Stimulated activated CD8-positive, alpha-beta memory T cell treated with anti-CD3 and anti-CD28 coated beads, Interleukin-7, amount 100 ng/mL, for 4 hours (primary cell): Measurements from ENCODE around the gene RAB3IL1.
A peak's percentile ranks its signal among the peaks of the same experiment; 100 is the strongest.
"Not testable (repeated sequence)": the region's sequence is repeated elsewhere in the genome, so short reads cannot be mapped to it uniquely, and the experiment has no call there.

Experiments used
- DNase-seq, 2 donors: peaks; one replicate each; pipeline ENCODE4 v3.0.0-alpha.2; 2020; ENCODE audit warnings: low read depth in 2 of 2

Gene RAB3IL1, protein sequence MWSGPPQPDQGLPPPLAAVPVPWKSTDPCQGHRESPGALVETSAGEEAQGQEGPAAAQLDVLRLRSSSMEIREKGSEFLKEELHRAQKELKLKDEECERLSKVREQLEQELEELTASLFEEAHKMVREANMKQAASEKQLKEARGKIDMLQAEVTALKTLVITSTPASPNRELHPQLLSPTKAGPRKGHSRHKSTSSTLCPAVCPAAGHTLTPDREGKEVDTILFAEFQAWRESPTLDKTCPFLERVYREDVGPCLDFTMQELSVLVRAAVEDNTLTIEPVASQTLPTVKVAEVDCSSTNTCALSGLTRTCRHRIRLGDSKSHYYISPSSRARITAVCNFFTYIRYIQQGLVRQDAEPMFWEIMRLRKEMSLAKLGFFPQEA

DNA sequence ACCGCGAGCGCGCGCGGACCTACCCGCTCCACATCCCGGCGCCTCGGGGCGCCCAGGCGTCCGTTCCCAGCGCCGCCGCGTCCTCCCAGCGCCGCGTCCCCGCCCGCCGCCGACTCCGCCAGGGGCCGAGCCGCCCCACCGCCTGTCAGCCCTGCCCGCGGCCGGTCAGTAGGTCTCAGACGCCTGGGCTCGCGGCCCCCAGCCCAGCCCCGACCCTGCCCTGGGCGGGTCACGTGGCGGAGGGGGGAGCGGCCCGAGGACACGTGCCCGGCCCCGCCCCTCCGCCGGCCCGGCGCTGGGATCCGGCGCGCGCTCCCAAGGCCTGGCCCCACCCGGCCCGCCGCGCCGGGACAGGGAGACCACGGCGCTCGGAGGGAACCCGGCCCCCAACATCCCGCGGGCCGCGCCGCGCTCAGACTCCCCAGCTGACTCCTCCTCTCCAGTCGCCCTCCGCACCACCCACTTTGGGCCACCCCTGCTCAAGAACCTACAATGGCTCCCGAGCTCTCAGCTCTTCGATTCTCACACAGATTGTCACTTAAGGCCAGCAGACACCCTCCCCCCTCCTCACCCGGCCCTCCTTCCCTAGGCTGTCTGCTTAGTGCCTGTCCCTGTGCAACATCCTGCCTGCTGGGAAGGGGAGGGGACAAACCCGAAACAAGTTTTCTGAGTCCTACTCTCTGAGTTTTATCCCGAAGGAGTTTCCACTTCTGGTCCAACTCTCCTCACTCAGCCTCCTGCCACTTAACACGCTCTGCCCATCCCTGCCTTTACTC lies at the start of gene RAB3IL1:
RAB3IL1 (minus strand) TSS at position 233 of the 776 bp plus-strand sequence; CDS start at position 34, 199 bp downstream.
- no peak for DNase-seq

DNA sequence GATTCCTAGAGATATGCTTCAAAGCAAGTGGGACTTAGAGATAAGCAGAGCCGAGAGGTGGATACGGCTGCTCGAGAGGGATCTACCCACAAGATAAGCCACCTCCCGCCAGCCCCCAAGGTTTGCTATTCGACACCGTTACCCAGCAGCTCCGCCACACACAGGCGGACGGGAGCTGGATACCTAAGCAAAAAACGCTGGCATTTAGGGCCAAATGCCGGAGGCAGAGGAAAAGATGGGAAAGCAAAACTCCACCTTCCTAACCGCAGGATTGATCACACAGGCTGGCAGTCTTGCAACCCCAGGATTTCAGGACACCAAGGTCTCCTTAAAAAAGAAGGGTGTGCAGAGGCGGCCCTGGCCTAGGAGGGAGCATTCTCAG lies 49.4 kb upstream of the RAB3IL1 start:
- DNase-seq: peak in 1 of 2 donors; percentile 25

DNA sequence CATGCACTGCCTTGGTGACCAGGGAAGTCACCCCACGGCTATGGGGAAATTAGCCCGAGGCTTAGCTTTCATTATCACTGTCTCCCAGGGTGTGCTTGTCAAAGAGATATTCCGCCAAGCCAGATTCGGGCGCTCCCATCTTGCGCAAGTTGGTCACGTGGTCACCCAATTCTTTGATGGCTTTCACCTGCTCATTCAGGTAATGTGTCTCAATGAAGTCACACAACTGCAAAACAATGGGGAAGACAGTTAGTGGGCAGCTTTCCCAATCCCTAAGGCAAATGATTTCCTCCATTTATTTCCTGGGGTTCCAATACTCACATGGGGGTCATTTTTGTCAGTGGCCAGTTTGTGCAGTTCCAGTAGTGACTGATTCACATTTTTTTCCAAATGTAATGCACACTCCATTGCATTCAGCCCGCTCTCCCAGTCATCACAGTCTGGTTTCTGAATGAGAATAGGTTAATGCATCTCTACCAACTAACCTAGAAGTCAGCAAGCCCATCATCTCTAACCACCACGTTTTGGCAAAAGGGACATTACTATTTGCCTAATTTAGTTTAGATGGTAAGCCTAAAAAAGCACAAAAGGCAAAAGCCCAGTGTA lies 47.4 kb upstream of the RAB3IL1 start:
- DNase-seq: not testable (repeated sequence)

DNA sequence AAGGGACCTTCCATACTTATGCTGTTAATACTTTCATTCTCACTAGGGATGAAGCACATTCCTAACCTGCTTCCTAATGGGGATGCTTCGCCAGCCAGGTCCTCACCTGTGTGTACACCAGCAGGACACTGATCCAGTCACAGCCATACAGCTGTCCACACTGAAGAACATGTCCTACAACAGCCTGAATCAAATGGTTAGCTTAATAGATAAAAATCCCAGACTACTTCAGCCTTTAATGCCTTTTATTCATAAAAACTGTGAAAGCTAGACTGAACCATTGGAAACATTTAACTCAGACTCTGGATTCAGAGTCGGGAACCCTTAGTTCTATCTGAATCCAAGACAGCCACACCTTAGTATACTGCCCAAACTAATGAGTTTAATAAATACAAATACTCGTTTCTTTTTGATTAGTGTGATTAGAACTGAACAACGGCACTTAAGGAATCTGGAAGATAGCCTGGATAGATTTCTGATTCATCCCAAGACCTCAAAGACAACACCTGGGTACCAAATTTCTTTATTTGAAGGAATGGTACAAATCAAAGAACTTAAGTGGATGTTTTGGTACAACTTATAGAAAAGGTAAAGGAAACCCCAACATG lies 46.8 kb upstream of the RAB3IL1 start:
- no peak for DNase-seq

DNA sequence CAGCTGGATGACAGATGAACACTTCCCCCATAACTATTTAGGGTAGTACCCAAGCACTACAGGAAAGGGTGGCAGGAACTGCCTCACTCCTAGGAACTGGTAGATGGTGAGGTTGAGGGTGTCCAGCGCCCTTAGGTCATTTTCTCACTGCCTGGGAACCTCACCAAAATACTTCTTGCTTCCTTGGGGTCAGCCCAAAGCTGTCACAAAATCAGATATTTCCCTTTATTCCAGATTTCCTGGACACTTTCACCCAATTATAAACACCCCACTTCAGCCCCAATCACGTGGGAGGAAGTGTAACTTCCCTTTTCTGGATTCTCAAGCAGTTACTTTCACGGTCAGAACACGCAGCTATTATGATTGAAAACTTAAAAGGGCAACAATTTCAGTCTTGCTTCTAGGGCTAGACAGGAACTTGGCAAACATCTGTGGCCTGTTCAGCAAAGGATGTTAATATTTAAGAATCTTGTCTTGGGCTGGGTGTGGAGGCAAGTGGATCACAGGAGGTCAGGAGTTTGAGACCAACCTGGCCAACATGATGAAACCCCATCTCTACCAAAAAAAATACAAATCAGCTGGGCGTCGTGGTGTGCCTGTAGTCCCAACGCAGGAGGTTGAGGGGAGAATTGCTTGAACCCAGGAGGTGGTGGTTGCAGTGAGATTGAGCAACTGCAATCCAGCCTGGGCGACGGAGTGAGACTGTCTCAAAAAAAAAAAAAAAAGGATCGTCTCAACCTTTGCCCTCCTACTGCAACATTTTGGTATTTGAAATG lies 46.1 kb upstream of the RAB3IL1 start:
- no peak for DNase-seq

DNA sequence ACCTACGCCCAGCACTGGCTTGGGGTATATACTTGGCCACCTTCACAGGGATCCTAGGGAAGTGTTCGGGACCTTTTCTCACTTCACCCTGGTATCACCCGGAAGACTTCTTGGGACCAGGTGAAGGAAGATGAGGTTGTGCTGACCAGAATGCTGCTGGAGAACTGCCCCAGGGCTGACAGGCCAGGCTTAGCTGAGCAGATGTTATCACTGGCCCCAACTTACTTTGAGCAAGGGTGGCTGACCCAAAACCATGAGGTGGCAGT lies 45.6 kb upstream of the RAB3IL1 start:
- DNase-seq: no peak

DNA sequence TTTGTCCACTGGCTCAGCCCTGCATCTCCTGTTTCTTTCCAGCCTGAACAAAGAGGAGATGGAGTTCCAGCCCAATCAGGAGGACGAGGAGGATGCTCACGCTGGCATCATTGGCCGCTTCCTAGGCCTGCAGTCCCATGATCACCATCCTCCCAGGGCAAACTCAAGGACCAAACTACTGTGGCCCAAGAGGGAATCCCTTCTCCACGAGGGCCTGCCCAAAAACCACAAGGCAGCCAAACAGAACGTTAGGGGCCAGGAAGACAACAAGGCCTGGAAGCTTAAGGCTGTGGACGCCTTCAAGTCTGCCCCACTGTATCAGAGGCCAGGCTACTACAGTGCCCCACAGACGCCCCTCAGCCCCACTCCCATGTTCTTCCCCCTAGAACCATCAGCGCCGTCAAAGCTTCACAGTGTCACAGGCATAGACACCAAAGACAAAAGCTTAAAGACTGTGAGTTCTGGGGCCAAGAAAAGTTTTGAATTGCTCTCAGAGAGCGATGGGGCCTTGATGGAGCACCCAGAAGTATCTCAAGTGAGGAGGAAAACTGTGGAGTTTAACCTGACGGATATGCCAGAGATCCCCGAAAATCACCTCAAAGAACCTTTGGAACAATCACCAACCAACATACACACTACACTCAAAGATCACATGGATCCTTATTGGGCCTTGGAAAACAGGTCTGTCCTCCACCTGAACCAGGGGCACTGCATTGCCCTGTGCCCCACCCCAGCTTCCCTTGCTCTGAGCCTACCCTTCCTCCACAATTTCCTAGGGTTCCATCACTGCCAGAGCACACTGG lies 45.0 kb upstream of the RAB3IL1 start:
- no peak for DNase-seq

DNA sequence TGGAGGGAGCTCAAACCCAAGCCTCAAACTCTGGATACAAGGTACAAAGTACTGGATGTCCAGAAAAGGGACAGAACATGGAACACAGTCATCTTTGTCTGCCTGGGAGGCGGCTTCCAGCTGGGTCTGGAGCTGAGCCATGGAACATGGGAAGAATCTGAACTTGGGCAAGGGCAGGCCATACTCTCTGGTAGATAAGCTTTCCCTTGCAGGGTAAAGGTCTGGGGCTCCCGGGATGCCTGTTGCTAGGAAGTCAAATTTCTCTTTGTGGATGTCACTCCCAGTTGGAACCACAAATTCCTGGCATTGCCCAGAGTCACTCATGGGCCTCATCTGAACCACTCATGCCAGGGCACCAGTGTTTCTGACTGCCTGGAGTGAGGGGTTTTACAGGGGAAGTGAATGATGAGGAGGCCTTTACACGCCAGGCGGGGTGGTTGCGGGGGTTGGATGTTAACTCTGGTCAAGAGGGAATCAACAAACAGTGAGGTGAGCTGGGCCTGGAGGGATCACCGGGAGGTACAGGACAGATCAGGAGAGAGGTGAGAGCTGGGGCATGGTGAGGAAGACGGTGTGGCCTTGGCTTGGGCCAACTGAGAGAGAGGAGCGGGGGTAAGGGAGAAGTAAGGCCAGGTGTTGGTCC lies 44.3 kb upstream of the RAB3IL1 start:
- DNase-seq: no peak

DNA sequence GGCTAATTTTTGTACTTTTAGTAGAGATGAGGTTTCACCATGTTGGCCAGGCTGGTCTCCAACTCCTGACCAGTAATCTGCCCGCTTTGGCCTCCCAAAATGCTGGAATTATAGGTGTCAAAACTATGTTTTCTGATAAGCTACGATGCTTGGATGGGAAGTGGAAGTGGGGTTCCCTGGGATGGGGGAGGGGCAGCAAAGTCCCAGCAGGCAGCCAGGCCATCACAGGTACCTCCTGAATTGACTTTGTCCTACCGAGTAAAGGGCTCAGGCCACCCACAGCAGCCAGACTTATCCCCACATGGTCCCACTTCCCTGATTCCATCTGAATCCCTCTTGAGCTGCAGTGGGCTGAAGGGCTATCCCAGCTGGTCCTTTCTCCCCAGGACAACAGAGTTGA lies 43.2 kb upstream of the RAB3IL1 start:
- no peak for DNase-seq

DNA sequence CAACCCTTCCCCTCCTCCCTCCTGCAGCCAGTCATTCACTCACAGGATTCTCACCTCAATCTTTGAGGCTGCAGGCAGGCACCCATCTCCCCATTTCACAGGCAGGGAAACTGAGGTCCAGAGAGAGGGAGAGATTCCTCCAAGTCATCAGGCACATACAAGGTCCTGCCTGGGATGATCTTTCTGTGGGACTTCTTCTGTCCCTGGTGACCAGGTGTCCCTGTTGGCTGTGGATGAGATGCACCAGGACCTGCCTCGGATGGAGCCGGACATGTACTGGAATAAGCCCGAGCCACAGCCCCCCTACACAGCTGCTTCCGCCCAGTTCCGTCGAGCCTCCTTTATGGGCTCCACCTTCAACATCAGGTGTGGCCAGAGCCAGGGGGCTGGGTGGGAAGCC lies 42.3 kb upstream of the RAB3IL1 start:
- DNase-seq: no peak

DNA sequence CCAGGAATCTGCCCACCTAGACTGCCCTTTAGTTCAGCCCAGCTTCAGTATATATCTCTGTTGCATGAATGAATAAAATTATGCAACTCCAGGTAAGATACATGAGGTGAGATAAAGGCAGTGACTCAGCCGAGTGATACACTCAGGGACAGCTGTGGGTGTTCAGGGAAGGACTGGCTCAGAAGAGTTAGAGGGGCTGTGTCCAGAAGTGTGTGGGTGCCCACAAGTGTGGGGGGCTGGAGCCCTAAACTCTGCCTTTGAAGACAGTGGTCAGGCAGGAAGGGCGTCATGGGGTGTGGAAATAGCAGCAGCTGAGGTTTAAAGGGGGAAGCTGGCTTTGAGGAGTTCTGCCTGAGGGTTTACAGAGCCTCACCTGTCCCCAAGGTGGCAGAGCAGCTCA lies 41.7 kb upstream of the RAB3IL1 start:
- no peak for DNase-seq

DNA sequence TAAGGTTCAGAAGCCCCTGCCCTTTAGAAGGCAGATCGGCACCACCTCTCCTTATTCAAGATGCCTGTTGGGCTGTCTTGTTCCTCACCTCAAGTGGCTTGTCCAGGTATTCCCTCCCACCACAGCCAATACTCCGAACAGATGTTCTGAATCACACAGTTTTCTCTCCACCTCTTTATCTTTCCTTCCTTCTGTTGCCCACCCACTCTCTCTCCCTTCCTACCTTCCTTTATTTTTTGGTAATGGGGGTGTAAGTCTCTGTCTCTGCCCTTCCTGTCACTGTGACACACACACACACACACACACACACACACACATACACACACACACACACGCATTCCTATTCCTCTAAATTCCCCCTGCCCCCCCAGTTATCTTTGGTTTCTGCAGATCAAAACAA lies 41.2 kb upstream of the RAB3IL1 start:
- DNase-seq: no peak

DNA sequence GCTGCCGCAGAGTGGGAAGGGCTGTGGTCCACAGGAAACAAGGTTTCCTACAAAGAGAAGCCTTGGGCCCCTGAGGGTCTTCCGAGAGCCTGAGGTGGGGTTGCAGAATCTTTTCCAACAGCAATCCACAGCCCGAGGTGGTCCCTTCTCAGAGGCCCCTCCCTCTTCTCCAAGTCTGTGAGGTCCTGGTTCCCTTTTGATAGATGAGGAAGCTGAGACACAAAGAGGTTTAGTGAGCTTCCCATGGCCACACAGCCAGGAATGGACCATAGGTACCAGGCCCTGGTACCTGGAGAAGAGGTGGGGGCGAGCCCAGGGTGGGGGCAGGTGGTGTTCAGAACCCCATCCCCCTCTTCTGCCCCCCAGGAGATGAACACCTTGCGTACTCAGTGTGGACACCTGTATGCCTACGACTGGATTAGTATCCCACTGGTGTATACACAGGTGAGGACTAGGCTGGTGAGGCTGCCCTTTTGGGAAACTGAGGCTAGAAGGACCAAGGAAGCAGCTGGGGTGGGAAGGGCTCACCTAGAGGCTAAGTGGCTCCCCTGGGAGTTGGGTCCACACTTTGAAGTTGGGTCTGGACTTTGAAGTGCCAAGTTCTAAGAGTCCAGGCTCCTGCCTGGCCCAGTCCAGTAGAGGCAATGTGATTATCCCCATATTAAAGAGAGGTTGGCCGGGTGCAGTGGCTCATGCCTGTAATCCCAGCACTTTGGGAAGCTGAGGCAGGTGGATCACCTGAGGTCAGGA lies 39.8 kb upstream of the RAB3IL1 start:
- DNase-seq: no peak

DNA sequence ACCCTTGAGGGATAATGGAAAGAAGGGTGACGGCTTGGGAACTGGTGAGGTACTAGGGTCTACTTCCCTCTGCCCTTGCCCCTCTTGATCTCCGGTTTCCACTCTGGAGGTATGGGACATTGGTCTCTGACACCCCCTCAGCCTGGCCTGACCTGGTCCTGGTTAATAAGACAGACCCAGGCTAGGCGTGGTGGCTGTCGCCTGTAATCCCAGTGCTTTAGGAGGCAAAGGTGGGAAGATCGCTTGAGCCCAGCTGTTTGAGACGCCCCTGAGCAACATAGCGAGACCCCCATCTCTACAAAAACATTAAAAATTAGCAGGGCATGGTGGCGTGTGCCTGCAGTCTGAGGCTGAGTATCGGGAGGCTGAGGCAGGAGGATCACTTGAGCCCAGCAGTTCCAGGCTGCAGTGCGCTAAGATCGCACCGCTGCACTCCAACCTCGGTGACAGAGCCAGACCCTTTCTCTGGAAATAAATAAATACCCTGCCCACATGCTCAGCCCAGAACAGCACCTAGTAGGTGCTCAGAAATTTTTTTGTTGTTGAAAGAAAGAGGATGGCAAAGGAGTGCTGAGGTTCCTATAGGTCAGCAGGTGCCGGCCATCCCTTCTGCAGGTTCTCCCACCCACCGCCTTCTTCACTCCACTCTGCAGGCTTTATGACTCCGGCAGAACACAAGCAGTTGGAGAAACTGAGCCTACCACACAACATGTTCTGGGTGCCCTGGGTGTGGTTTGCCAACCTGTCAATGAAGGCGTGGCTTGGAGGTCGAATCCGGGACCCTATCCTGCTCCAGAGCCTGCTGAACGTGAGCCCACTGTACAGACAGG lies 39.0 kb upstream of the RAB3IL1 start:
- DNase-seq: no peak

DNA sequence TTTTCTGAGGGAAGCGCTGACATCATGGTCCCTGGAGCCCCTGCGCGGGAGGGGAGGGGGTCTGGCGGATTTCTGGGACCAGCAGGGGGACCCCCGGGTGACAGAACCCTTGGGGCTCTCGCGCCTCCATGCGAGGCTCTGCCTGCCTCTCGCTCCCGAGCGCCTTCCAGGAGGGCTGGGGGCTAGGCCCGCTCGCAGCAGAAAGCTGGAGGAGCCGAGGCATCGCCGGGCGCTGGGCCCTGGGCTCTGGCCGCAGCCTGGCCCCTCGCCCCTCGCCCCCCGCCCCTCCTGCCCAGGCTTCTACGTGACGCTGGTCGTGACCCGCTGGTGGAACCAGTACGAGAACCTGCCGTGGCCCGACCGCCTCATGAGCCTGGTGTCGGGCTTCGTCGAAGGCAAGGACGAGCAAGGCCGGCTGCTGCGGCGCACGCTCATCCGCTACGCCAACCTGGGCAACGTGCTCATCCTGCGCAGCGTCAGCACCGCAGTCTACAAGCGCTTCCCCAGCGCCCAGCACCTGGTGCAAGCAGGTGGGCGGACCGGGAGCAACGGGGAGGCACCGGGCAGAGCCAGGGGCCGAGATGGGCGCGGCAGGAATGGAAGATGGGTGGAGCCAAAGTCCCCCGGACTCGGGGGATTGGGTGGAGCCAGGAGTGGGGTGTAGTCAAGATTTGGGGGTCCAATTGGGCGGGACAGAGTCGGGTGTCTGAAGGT lies 38.2 kb upstream of the RAB3IL1 start:
- DNase-seq: no peak

DNA sequence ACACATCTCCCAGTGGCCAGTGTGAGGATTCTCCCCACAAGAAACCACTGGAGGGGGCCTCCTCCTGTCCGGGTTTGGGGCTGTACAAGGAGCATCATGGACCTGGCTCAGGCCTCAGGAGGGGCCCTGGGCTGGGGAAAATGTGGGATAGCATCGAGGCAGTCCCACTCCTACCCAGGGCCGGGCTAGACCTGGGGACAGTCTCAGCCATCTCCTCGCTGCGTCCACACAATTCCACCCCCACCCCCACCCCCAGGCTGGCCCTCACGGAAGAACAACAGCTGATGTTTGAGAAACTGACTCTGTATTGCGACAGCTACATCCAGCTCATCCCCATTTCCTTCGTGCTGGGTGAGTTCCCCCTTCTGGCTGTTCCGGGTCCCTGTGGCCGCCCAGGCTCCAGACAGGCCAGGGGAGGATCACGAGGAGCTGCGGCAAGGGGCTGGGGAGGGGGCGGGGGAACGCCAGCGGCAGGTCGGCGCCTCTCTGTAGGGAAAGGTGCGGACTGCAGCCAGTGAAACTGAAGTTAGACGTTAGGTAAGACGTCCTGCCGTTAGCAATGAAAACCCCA lies 37.6 kb upstream of the RAB3IL1 start:
- no peak for DNase-seq

DNA sequence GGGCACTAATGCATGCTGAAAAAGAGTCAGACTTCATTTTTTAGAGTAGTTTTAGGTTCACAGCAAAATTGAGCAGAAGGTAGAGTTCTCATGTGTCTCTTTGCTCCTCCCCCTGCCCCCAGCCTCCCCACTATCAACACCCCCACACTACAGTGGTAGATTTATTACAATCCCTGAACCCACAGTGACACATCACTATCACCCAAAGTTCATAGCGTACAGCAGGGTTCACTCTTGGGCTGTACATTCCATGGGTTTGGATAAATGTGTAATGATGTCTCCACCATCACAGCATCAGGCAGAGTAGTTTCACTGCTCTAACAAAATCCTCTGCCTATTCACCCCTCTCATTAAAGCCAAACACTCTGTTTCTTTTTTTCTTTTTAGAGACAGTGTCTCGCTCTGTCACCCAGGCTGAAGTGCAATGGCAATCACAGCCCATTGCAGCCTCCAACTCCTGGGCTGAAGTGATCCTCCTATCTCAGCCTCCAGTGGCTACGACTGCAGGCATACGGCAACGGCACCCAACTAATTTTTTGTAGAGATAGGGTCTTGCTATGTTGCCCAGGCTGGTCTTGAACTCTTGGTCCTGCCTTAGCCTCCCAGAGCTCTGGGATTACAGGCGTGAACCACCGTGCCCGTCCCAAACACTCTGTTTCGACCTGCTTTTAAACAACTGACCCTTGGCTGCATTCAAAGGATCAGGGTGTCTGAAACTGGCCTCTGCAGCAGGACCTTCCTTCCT lies 36.9 kb upstream of the RAB3IL1 start:
- DNase-seq: no peak
